PC-9 (cell line): Measurements from ENCODE around the gene STK39. TPM values are rescaled to one million over a fixed set of nuclear protein-coding genes. Genes with fewer than 3 reads are reported as not detected.

Experiments
- BruUV-seq: library from RNA; stranded (reverse); fragments of 400-500 nt; replicated peaks from 2 replicates; lab custom pipeline; 2021; lab: Mats Ljungman, UMichigan
- CTCF ChIA-PET: fragments of 300-600 bp; sonication (Branson Sonifier 250); formaldehyde crosslinking; loops from one replicate; lab custom pipeline; 2022; ENCODE audit warnings: antibody characterized with exemption; lab: Charles Lee
- POLR2A ChIA-PET: fragments of 300-600 bp; sonication (Branson Sonifier 250); formaldehyde crosslinking; loops from one replicate; lab custom pipeline; 2022; ENCODE audit warnings: antibody characterized with exemption; ENCODE audit not compliant: unreplicated experiment; lab: Charles Lee
- DNase-seq, 2 experiments: peaks; one replicate each; pipeline versions ENCODE4 v3.0.0 to v3.0.0-alpha.2; 2015 to 2022; ENCODE audit warnings: mixed read lengths in 1 of 2
- H2AFZ ChIP-seq: fragments of 200-600 bp; sonication (generic); 2 replicates; pipeline ENCODE4 v1.8.1; 2017; ENCODE audit warnings: antibody characterized with exemption
- H3F3A ChIP-seq: fragments of 200-600 bp; sonication (generic); 2 replicates; pipeline ENCODE4 v1.8.1; 2017; ENCODE audit warnings: antibody characterized with exemption, mild to moderate bottlenecking, low read depth; ENCODE audit not compliant: insufficient read depth
- H3K27ac ChIP-seq: fragments of 200-600 bp; sonication (generic); 2 replicates; pipeline ENCODE4 v1.6.1; 2016; ENCODE audit warnings: mixed run types
- H3K27me3 ChIP-seq: fragments of 200-600 bp; sonication (generic); 2 replicates; pipeline ENCODE4 v1.6.1; 2016; ENCODE audit warnings: low read depth, mixed run types; ENCODE audit not compliant: insufficient read depth
- H3K36me3 ChIP-seq: fragments of 200-600 bp; sonication (generic); 2 replicates; pipeline ENCODE4 v1.6.1; 2016; ENCODE audit warnings: low read depth, mixed run types
- H3K4me1 ChIP-seq: fragments of 200-600 bp; sonication (generic); replicated peaks from 2 replicates; pipeline ENCODE4 v1.6.1; 2016; ENCODE audit warnings: mixed run types; ENCODE audit not compliant: insufficient read depth
- H3K4me2 ChIP-seq: fragments of 200-600 bp; sonication (generic); 2 replicates; pipeline ENCODE4 v1.6.1; 2017; ENCODE audit warnings: mixed run types
- H3K4me3 ChIP-seq: fragments of 200-600 bp; sonication (generic); 2 replicates; pipeline ENCODE4 v1.6.1; 2016; ENCODE audit warnings: mixed run types
- H3K79me2 ChIP-seq: fragments of 200-600 bp; sonication (generic); 2 replicates; pipeline ENCODE4 v1.6.1; 2017; ENCODE audit warnings: low read depth, mixed run types
- H3K9me2 ChIP-seq: fragments of 200-600 bp; sonication (generic); 2 replicates; pipeline ENCODE4 v1.8.1; 2017; ENCODE audit warnings: mild to moderate bottlenecking; ENCODE audit not compliant: insufficient read depth
- H3K9me3 ChIP-seq: fragments of 200-600 bp; sonication (generic); 2 replicates; pipeline ENCODE4 v1.8.1; 2016; ENCODE audit warnings: low read depth; ENCODE audit not compliant: insufficient read depth
- H4K20me1 ChIP-seq: fragments of 200-600 bp; sonication (generic); 2 replicates; pipeline ENCODE4 v1.8.1; 2017; ENCODE audit not compliant: insufficient read depth
- CTCF ChIP-seq: fragments of 200-600 bp; sonication (generic); conservative IDR thresholded peaks from 2 replicates; pipeline ENCODE4 v1.6.1; 2017; ENCODE audit warnings: mixed run types, antibody characterized with exemption, mild to moderate bottlenecking, moderate library complexity
- EZH2 ChIP-seq: fragments of 200-600 bp; sonication (generic); IDR thresholded peaks from 2 replicates; pipeline ENCODE4 v1.8.0; 2017; ENCODE audit warnings: antibody characterized with exemption, low read depth
- intact Hi-C: fragments of 100-400 bp; cut with micrococcal nuclease; formaldehyde crosslinking; loops from one replicate; pipeline ENCODE4 v1.10.0; 2022; ENCODE audit not compliant: unreplicated experiment
- total RNA-seq: library from RNA; stranded (reverse); gene quantifications from 2 replicates; pipeline ENCODE4 v1.2.3, GENCODE V29; 2021

The STK39 gene
- total RNA-seq, 1 experiment from 2014 or later, result 14.5 TPM

GRCh38 chr2:167945660-167946368, 301.6 kb downstream of the STK39 start:
- no peaks in the 10 kb centered on the region for H3F3A ChIP-seq
- H4K20me1 ChIP-seq, result no peaks in the 10 kb centered on the region
- H3K36me3 ChIP-seq, result no peaks in the 10 kb centered on the region
- H3K27me3 ChIP-seq, result no peaks in the 10 kb centered on the region
- TF ChIP-seq CTCF (no peak), EZH2 (no peak)
- H2AFZ ChIP-seq, result no peak overlapping the region
- BruUV-seq, result no TSS peak
- no peaks in the 10 kb centered on the region for H3K4me1 ChIP-seq
- H3K4me2 ChIP-seq, result no peak overlapping the region
- no peak for DNase-seq
- H3K4me3 ChIP-seq, result no peak overlapping the region
- POLR2A ChIA-PET, result no interaction called here
- intact Hi-C loops, result no loop called here
- H3K79me2 ChIP-seq, result no peaks in the 10 kb centered on the region
- H3K27ac ChIP-seq, result no peak overlapping the region
- H3K9me3 ChIP-seq, result no peaks in the 10 kb centered on the region
- CTCF ChIA-PET, result no interaction called here
- H3K9me2 ChIP-seq, result no peaks in the 10 kb centered on the region

GRCh38 chr2:167944825-167945659, 302.4 kb downstream of the STK39 start:
- no TSS peak for BruUV-seq
- no peak overlapping the region for H2AFZ ChIP-seq
- DNase-seq, result no peak
- no peaks in the 10 kb centered on the region for H3K9me2 ChIP-seq
- no peaks in the 10 kb centered on the region for H3K27me3 ChIP-seq
- intact Hi-C loops, result no loop called here
- no peaks in the 10 kb centered on the region for H3K36me3 ChIP-seq
- no peaks in the 10 kb centered on the region for H3K9me3 ChIP-seq
- no peak overlapping the region for H3K27ac ChIP-seq
- H4K20me1 ChIP-seq, result no peaks in the 10 kb centered on the region
- ChIA-PET POLR2A (no interaction called here), CTCF (no interaction called here)
- no peak overlapping the region for H3K4me3 ChIP-seq
- H3F3A ChIP-seq, result no peaks in the 10 kb centered on the region
- no peaks in the 10 kb centered on the region for H3K4me1 ChIP-seq
- TF ChIP-seq CTCF (no peak), EZH2 (no peak)
- H3K4me2 ChIP-seq, result no peak overlapping the region
- H3K79me2 ChIP-seq, result no peaks in the 10 kb centered on the region

DNA sequence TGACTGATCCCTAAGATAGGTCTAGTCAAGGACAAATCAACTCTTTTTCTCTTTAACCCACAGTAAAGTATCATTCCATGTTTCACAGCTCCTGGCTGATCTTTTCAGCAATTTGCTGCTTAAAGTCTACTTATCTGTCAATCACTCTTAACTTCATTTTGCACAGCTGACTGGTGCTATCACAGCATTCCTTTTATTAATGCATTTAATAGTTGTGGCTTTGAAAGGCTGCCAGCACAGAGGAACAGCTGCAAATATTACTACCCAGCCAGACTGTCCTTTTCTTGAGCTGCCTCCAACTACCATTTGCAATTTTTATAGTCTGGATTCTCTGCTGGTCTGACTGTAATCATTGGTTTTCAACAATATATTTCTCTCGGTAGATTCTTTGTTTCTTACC, 303.5 kb downstream of the STK39 start:
- DNase-seq, result no peak
- H4K20me1 ChIP-seq, result no peaks in the 10 kb centered on the region
- no peak overlapping the region for H3K4me2 ChIP-seq
- no peaks in the 10 kb centered on the region for H3K4me1 ChIP-seq
- H3K27me3 ChIP-seq, result no peaks in the 10 kb centered on the region
- no peaks in the 10 kb centered on the region for H3K79me2 ChIP-seq
- H3F3A ChIP-seq, result no peaks in the 10 kb centered on the region
- no TSS peak for BruUV-seq
- no peak for TF ChIP-seq CTCF
- no peak for TF ChIP-seq EZH2
- H3K9me3 ChIP-seq, result no peaks in the 10 kb centered on the region
- CTCF ChIA-PET, result no interaction called here
- H3K27ac ChIP-seq, result no peak overlapping the region
- H2AFZ ChIP-seq, result no peak overlapping the region
- H3K36me3 ChIP-seq, result no peaks in the 10 kb centered on the region
- H3K9me2 ChIP-seq, result no peaks in the 10 kb centered on the region
- H3K4me3 ChIP-seq, result no peak overlapping the region
- intact Hi-C loops, result no loop called here
- POLR2A ChIA-PET, result no interaction called here
